ENCODE measurements around the gene COL21A1.

The COL21A1 gene

GRCh38 chr6:56096946-56097621 lies 150.3 kb downstream of the COL21A1 start:
- DNase-seq = peak in 2 of 3 donors; percentile 8 to 24
- ChIA-PET CTCF (no interaction called here), POLR2A (interaction anchor here (0.6 kb wide), 1 partner anchor 19 kb away, joined by 3 read pairs; no protein-coding TSS in a partner anchor)
- Histone ChIP-seq H3K27ac (ENCODE audit: insufficient read depth in 1 of 2, low read depth in 1 of 2, low read length in 2 of 2, poor library complexity in 1 of 2, severe bottlenecking in 2 of 2) (no peak overlapping the region), H3K9me3 (ENCODE audit: control extremely low read depth in 1 of 5, control insufficient read depth in 4 of 5, insufficient read depth in 2 of 5, low read depth in 1 of 5, low read length in 4 of 5) (no peaks in the 10 kb centered on the region), H3K27me3 (replicated peaks in 2 of 5; ENCODE audit: control insufficient read depth in 4 of 5, insufficient read depth in 5 of 5, low read length in 4 of 5) (no peaks in the 10 kb centered on the region), H3K4me3 (ENCODE audit: control insufficient read depth in 1 of 7, extremely low read depth in 1 of 7, insufficient read depth in 4 of 7, low read depth in 2 of 7, low read length in 6 of 7) (no peak overlapping the region), H3K4me1 (ENCODE audit: control extremely low read depth in 1 of 4, control insufficient read depth in 4 of 4, insufficient read depth in 4 of 4, low read length in 3 of 4) (peaks cover 0 to 10% (median 2%) of the 10 kb centered on the region in 4 experiments), H3K36me3 (ENCODE audit: control insufficient read depth in 4 of 4, insufficient read depth in 4 of 4, low read length in 3 of 4) (no peaks in the 10 kb centered on the region)
- WGBS (ENCODE audit: insufficient coverage) = no CpG with 5 or more reads among the region's 2 CpGs

DNA sequence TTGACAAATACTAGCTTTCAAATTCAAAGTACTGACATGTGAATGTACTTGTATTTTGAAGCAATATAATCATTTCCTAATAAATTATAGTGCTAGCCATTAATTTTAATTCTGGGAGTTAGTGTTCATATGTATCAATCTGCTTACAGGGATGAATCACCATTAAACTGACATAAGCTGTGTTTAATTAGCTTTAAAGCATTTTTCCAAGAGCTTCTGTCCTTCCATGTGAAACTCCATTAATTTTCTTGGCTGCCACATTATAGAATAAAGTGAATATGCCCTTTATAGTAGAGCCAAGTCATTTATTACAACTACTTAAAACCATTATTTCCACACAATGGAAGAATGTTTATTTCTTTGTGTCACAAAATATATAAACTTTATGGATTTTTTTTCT lies 150.8 kb downstream of the COL21A1 start:
- no peak overlapping the region for H3K27ac ChIP-seq (ENCODE audit: insufficient read depth in 1 of 2, low read depth in 1 of 2, low read length in 2 of 2, poor library complexity in 1 of 2, severe bottlenecking in 2 of 2)
- no peaks in the 10 kb centered on the region for H3K36me3 ChIP-seq (ENCODE audit: control insufficient read depth in 4 of 4, insufficient read depth in 4 of 4, low read length in 3 of 4)
- no peaks in the 10 kb centered on the region for H3K27me3 ChIP-seq (replicated peaks in 2 of 5; ENCODE audit: control insufficient read depth in 4 of 5, insufficient read depth in 5 of 5, low read length in 4 of 5)
- ChIA-PET POLR2A (interaction anchor here (0.6 kb wide), 1 partner anchor 18 kb away, joined by 3 read pairs; no protein-coding TSS in a partner anchor), CTCF (no interaction called here)
- no peaks in the 10 kb centered on the region for H3K9me3 ChIP-seq (ENCODE audit: control extremely low read depth in 1 of 5, control insufficient read depth in 4 of 5, insufficient read depth in 2 of 5, low read depth in 1 of 5, low read length in 4 of 5)
- DNase-seq = no peak
- H3K4me3 ChIP-seq (ENCODE audit: control insufficient read depth in 1 of 7, extremely low read depth in 1 of 7, insufficient read depth in 4 of 7, low read depth in 2 of 7, low read length in 6 of 7) = no peak overlapping the region
- H3K4me1 ChIP-seq (ENCODE audit: control extremely low read depth in 1 of 4, control insufficient read depth in 4 of 4, insufficient read depth in 4 of 4, low read length in 3 of 4) = peaks cover 0 to 9% (median 2%) of the 10 kb centered on the region in 4 experiments

- CTCF ChIA-PET = interaction anchor here (0.6 kb wide), 1 partner anchor 200 kb away, joined by 3 read pairs; no protein-coding TSS in a partner anchor
- no peaks in the 10 kb centered on the region for H3K36me3 ChIP-seq (ENCODE audit: control insufficient read depth in 4 of 4, insufficient read depth in 4 of 4, low read length in 3 of 4)
- POLR2A ChIA-PET = no interaction called here
- no peak for DNase-seq
- H3K4me3 ChIP-seq (ENCODE audit: control insufficient read depth in 1 of 7, extremely low read depth in 1 of 7, insufficient read depth in 4 of 7, low read depth in 2 of 7, low read length in 6 of 7) = no peak overlapping the region
- WGBS (ENCODE audit: insufficient coverage) = 100% methylated on average over 1 of the region's 1 CpG
- H3K9me3 ChIP-seq (ENCODE audit: control extremely low read depth in 1 of 5, control insufficient read depth in 4 of 5, insufficient read depth in 2 of 5, low read depth in 1 of 5, low read length in 4 of 5) = no peaks in the 10 kb centered on the region
- H3K27me3 ChIP-seq (replicated peaks in 2 of 5; ENCODE audit: control insufficient read depth in 4 of 5, insufficient read depth in 5 of 5, low read length in 4 of 5) = no peaks in the 10 kb centered on the region
- no peak overlapping the region for H3K27ac ChIP-seq (ENCODE audit: insufficient read depth in 1 of 2, low read depth in 1 of 2, low read length in 2 of 2, poor library complexity in 1 of 2, severe bottlenecking in 2 of 2)
- H3K4me1 ChIP-seq (ENCODE audit: control extremely low read depth in 1 of 4, control insufficient read depth in 4 of 4, insufficient read depth in 4 of 4, low read length in 3 of 4) = no peaks in the 10 kb centered on the region
Observed at GRCh38 chr6:56093776-56094175, 153.6 kb downstream of the COL21A1 start.

DNA sequence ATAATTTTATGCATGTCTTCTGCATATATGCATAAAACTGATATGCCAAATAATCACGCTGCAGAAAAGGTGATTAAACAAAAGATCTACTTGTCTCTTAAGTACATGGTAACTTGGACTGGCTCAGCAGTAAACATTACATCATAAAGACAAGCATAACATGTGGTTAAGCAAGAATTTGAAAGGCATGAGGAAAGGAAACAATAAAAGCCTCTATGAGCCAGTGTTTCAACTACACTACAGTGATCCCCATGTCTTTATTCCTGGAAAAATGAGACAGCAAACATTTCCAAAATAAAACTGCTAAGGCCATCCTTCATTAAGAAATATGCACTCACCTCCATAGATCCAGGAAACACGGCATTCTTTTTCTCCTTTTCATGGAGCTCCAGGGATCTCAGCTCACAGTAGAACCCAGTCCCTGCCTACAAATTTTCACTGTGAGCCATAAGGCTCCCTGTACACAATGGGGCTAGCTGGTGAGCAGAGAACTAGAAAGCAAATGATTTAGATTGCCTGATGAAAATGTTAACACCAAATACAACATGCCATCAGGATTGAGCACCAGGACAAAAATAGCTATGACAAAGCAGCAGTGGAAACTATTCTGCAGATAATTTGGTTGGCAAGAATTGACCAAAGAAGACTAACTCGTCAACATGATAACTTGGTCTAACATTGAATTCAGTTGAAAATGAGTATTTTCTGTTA lies 156.1 kb downstream of the COL21A1 start:
- no peaks in the 10 kb centered on the region for H3K4me1 ChIP-seq (ENCODE audit: control extremely low read depth in 1 of 4, control insufficient read depth in 4 of 4, insufficient read depth in 4 of 4, low read length in 3 of 4)

DNA sequence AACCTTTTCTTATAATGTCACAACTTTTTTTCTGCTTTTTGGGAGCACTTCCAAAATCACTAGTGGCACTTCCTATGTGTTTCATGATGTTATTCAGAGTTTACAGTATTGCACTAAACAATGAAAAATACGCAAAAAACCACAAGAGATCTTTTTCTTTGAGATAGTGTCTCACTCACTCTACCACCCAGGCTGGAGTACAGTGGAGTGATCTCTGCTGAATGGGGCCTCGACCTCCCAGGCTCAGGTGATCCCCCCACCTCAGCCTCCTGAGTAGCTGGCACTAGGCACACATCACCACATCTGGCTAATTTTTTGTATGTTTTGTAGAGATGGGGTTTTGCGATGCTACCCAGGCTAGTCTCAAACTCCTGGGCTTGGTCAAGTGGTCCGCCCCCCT lies 158.7 kb downstream of the COL21A1 start:
- no peak for DNase-seq
- CTCF ChIA-PET = no interaction called here
- POLR2A ChIA-PET = no interaction called here

More for the DNA sequence above, 156.1 kb downstream of the COL21A1 start:
- no peak overlapping the region for H3K27ac ChIP-seq (ENCODE audit: insufficient read depth in 1 of 2, low read depth in 1 of 2, low read length in 2 of 2, poor library complexity in 1 of 2, severe bottlenecking in 2 of 2)
- no peaks in the 10 kb centered on the region for H3K27me3 ChIP-seq (replicated peaks in 2 of 5; ENCODE audit: control insufficient read depth in 4 of 5, insufficient read depth in 5 of 5, low read length in 4 of 5)
- ChIA-PET POLR2A (no interaction called here), CTCF (no interaction called here)
- 92% methylated on average over 3 of the region's 3 CpGs for WGBS (ENCODE audit: insufficient coverage)
- H3K9me3 ChIP-seq (ENCODE audit: control extremely low read depth in 1 of 5, control insufficient read depth in 4 of 5, insufficient read depth in 2 of 5, low read depth in 1 of 5, low read length in 4 of 5) = peaks cover 0 to 5% (median 0%) of the 10 kb centered on the region in 5 experiments
- no peak overlapping the region for H3K4me3 ChIP-seq (ENCODE audit: control insufficient read depth in 1 of 7, extremely low read depth in 1 of 7, insufficient read depth in 4 of 7, low read depth in 2 of 7, low read length in 6 of 7)
- no peaks in the 10 kb centered on the region for H3K36me3 ChIP-seq (ENCODE audit: control insufficient read depth in 4 of 4, insufficient read depth in 4 of 4, low read length in 3 of 4)
- DNase-seq = no peak

DNA sequence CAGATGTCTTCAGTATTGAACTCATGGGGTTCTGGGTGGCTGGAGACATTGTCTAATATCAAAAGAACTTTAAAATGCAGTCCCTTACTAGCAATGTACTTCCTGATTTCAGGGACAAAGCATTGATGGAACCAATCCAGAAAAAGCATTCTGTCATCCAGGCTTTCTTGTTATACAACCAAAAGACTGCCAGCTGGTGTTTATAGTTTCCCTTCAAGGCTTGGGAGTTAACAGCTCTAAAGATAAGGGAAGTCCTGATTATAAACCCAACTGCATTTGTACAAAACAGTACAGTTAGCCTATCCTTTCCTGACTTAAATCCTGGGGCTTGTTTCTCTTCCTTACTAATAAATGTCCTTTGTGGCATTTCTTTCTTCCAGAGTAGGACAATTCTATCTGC lies 160.0 kb downstream of the COL21A1 start:
- no peak overlapping the region for H3K27ac ChIP-seq (ENCODE audit: insufficient read depth in 1 of 2, low read depth in 1 of 2, low read length in 2 of 2, poor library complexity in 1 of 2, severe bottlenecking in 2 of 2)
- H3K36me3 ChIP-seq (ENCODE audit: control insufficient read depth in 4 of 4, insufficient read depth in 4 of 4, low read length in 3 of 4) = no peaks in the 10 kb centered on the region
- ChIA-PET POLR2A (no interaction called here), CTCF (interaction anchor here (0.8 kb wide), 1 partner anchor 100 kb away, joined by 3 read pairs; no protein-coding TSS in a partner anchor)
- H3K4me1 ChIP-seq (ENCODE audit: control extremely low read depth in 1 of 4, control insufficient read depth in 4 of 4, insufficient read depth in 4 of 4, low read length in 3 of 4) = no peaks in the 10 kb centered on the region
- no peak overlapping the region for H3K4me3 ChIP-seq (ENCODE audit: control insufficient read depth in 1 of 7, extremely low read depth in 1 of 7, insufficient read depth in 4 of 7, low read depth in 2 of 7, low read length in 6 of 7)
- H3K27me3 ChIP-seq (replicated peaks in 2 of 5; ENCODE audit: control insufficient read depth in 4 of 5, insufficient read depth in 5 of 5, low read length in 4 of 5) = no peaks in the 10 kb centered on the region
- H3K9me3 ChIP-seq (ENCODE audit: control extremely low read depth in 1 of 5, control insufficient read depth in 4 of 5, insufficient read depth in 2 of 5, low read depth in 1 of 5, low read length in 4 of 5) = peaks cover 0 to 5% (median 0%) of the 10 kb centered on the region in 5 experiments
- DNase-seq = no peak

More for the DNA sequence above, 158.7 kb downstream of the COL21A1 start:
- H3K4me3 ChIP-seq (ENCODE audit: control insufficient read depth in 1 of 7, extremely low read depth in 1 of 7, insufficient read depth in 4 of 7, low read depth in 2 of 7, low read length in 6 of 7) = no peak overlapping the region
- H3K9me3 ChIP-seq (ENCODE audit: control extremely low read depth in 1 of 5, control insufficient read depth in 4 of 5, insufficient read depth in 2 of 5, low read depth in 1 of 5, low read length in 4 of 5) = peaks cover 0 to 5% (median 0%) of the 10 kb centered on the region in 5 experiments
- no peaks in the 10 kb centered on the region for H3K27me3 ChIP-seq (replicated peaks in 2 of 5; ENCODE audit: control insufficient read depth in 4 of 5, insufficient read depth in 5 of 5, low read length in 4 of 5)
- H3K4me1 ChIP-seq (ENCODE audit: control extremely low read depth in 1 of 4, control insufficient read depth in 4 of 4, insufficient read depth in 4 of 4, low read length in 3 of 4) = no peaks in the 10 kb centered on the region
- H3K36me3 ChIP-seq (ENCODE audit: control insufficient read depth in 4 of 4, insufficient read depth in 4 of 4, low read length in 3 of 4) = no peaks in the 10 kb centered on the region
- WGBS (ENCODE audit: insufficient coverage) = 100% methylated on average over 2 of the region's 4 CpGs
- H3K27ac ChIP-seq (ENCODE audit: insufficient read depth in 1 of 2, low read depth in 1 of 2, low read length in 2 of 2, poor library complexity in 1 of 2, severe bottlenecking in 2 of 2) = no peak overlapping the region

- DNase-seq = no peak
- ChIA-PET CTCF (no interaction called here), POLR2A (no interaction called here)
- Histone ChIP-seq H3K9me3 (ENCODE audit: control extremely low read depth in 1 of 5, control insufficient read depth in 4 of 5, insufficient read depth in 2 of 5, low read depth in 1 of 5, low read length in 4 of 5) (peaks cover 0 to 1% (median 0%) of the 10 kb centered on the region in 5 experiments), H3K4me1 (ENCODE audit: control extremely low read depth in 1 of 4, control insufficient read depth in 4 of 4, insufficient read depth in 4 of 4, low read length in 3 of 4) (no peaks in the 10 kb centered on the region), H3K4me3 (ENCODE audit: control insufficient read depth in 1 of 7, extremely low read depth in 1 of 7, insufficient read depth in 4 of 7, low read depth in 2 of 7, low read length in 6 of 7) (no peak overlapping the region), H3K27ac (ENCODE audit: insufficient read depth in 1 of 2, low read depth in 1 of 2, low read length in 2 of 2, poor library complexity in 1 of 2, severe bottlenecking in 2 of 2) (no peak overlapping the region), H3K36me3 (ENCODE audit: control insufficient read depth in 4 of 4, insufficient read depth in 4 of 4, low read length in 3 of 4) (no peaks in the 10 kb centered on the region), H3K27me3 (replicated peaks in 2 of 5; ENCODE audit: control insufficient read depth in 4 of 5, insufficient read depth in 5 of 5, low read length in 4 of 5) (no peaks in the 10 kb centered on the region)
- WGBS (ENCODE audit: insufficient coverage) = 90% methylated on average over 2 of the region's 2 CpGs
Observed at GRCh38 chr6:56079751-56080540, 167.4 kb downstream of the COL21A1 start.
